ENCODE measurements around the gene CACNA2D1.
"Not testable (repeated sequence)": the region's sequence is repeated elsewhere in the genome, so short reads cannot be mapped to it uniquely, and the experiment has no call there.

The CACNA2D1 gene

GRCh38 chr7:82158327-82158726 is 285.2 kb downstream of the CACNA2D1 start:
- no peak for DNase-seq

- no peak for DNase-seq
Measured at GRCh38 chr7:82156893-82157292, 286.7 kb downstream of the CACNA2D1 start.

- no peak for DNase-seq
Measured at GRCh38 chr7:82156168-82156567, 287.4 kb downstream of the CACNA2D1 start.

GRCh38 chr7:82154728-82155127 is 288.8 kb downstream of the CACNA2D1 start:
- no peak for DNase-seq

GRCh38 chr7:82153776-82154175 is 289.8 kb downstream of the CACNA2D1 start:
- DNase-seq, result no peak

- no peak for DNase-seq
Measured at GRCh38 chr7:82152858-82153257, 290.7 kb downstream of the CACNA2D1 start.

DNA sequence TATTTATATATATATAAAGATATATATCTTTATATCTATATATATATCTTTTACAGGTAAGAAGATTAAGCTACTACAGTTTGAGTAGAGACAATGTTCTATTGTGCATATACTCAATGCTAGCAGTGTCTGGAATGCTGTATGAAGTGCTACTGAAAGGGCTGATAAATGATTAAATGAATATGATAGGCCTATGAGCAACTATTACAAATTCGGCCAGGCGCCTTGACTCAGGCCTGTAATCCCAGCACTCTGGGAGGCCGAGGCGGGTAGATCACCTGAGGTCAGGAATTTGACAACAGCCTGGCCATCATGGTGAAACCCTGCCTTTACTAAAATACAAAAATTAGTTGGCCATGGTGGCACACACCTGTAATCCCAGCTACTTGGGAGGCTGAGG is 297.1 kb downstream of the CACNA2D1 start:
- DNase-seq, result no peak

GRCh38 chr7:82142263-82142864 is 301.2 kb downstream of the CACNA2D1 start:
- DNase-seq, result no peak

DNA sequence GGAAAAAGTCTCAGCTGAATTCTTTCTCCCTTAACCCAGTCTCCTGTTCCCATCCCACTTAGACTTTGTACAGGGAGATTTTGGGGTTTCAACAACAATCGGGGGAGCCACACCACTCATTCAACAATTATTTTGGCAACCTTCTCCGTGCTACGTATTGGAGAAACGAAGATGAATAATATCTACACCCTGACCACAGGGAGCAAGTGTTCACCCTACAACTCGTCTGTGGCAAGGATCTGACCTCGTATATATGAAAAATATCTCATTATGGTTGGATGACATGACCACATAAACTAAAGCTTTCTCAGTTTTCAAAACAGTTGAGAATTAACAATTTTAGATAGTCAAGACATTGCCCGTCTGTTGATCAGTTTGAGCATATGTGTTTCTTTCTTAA is 302.1 kb downstream of the CACNA2D1 start:
- no peak for DNase-seq

- not testable (repeated sequence) for DNase-seq
Measured at GRCh38 chr7:82140608-82141007, 303.0 kb downstream of the CACNA2D1 start.

GRCh38 chr7:82131215-82131614 is 312.4 kb downstream of the CACNA2D1 start:
- no peak for DNase-seq

- no peak for DNase-seq
Measured at GRCh38 chr7:82129091-82129490, 314.5 kb downstream of the CACNA2D1 start.

DNA sequence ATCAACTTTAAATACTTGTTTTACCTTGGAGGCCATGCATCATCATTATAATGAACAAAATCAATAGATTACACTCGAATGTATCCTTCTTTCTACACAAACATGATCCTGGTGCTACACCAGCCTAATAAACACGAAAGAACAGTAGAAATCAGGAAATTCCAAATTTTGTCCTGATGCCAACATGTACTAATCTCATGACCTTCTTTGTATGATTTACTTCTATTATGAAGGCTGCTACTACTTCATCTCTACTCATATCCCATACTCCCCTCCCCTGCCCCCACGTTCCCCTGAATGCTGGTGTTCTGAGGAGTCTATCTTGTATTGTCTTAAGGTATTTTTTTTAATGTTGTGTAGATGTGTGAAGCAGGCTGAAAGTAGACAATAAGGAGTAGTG is 315.0 kb downstream of the CACNA2D1 start:
- DNase-seq, result no peak

GRCh38 chr7:82126576-82126975 is 317.0 kb downstream of the CACNA2D1 start:
- no peak for DNase-seq

DNA sequence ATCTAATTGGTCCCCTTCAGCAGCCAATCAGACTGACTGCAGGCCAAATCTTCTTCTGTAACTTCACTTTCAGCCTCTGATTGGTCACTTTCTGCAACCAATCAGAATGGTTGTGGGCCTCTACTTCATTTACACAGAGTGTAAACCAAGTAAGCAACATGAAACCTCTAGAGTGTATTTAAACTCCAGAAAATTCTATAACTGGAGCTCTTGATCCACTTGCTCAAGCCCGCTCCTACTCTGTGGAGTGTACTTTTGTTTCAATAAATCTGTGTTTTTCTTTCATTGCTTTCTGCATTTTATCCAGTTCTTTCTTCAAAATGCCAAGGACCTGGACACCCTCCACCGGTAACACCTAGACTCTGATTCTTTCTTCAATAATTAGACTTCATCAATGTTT is 319.1 kb downstream of the CACNA2D1 start:
- no peak for DNase-seq

DNA sequence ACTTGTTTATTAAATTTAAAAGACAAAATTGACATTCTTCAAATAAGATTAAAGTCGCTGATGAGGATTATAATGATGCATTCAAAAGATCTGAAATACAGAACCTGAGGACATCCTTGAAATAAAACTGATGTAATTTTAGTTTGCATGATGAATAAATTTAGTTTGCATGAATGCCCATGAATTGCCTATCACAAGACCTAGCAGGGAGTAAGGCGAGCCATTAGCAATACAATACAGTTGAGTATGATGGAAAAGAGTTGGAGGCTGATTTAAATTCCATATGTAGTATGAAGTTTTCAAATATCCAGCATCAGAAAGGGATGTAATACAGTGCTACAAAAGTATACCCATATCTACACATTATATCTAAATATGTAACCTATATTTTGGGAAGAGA is 321.3 kb downstream of the CACNA2D1 start:
- DNase-seq, result no peak

DNA sequence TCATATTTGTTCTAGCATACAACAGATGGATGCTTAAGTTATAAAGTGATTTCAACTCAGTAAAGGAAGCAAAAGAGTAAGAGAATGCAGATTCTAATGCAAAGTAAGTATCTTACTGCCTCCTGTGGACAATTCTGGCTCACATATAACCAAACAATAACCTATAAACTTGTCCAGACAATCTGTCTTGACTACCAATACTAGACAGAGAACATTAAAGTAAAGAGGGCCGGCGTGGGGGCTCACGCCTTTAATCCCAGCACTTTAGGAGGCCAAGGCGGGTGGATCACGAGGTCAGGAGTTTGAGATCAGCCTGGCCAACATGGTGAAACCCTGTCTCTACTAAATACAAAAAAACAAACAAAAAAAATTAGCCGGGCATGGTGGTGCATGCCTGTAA is 329.3 kb downstream of the CACNA2D1 start:
- no peak for DNase-seq

DNA sequence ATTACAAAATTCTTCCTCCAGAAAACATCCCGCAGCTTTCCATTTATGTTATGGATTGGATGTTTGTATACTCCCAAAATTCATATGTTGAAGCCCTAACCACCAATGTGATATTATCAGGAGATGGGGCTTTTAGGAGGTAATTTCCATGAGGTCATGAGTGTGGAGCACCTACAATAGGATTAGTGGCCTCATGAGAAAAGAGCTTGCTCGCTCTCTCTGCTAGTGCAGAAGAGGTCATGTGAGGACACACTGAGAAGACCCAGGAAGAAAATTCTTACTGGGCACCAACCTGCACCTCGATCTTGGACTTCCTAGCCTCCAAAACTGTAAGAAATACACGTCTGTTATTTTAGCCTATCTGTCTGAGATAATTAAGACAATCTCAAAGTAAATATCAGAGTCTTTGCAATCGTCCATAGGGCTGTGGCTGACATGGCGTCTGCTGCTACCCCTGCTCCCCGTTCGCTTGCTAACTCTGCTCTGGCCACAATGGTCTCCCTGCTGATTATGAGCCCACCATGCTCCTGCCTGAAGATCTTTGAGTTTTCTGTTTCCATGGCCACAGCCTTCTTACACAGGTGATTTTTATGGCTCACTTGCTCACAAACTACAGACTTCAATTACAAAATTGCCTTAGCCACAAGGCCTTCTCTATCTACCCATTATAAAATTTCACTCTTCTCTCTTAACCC is 333.3 kb downstream of the CACNA2D1 start:
- DNase-seq, result no peak

GRCh38 chr7:82109288-82109687 is 334.3 kb downstream of the CACNA2D1 start:
- no peak for DNase-seq

GRCh38 chr7:82106201-82106600 is 337.4 kb downstream of the CACNA2D1 start:
- no peak for DNase-seq

DNA sequence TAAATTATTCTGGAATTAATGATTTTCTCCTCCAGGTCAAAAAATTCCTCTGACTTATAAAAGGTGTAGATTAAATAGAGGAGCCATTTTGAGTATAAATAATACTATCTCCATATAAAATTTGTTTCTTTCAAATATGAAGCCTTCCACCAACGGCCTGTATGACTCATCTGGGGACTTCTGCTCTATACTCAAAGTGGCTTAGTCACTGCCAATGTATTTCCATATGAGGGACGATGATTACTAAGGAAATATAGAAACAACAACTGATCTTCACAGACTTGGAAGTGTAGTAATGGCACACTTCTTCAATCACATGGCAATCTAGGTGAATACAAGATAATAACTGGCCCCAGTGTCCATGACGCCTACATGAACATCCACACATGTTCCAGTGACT is 338.1 kb downstream of the CACNA2D1 start:
- DNase-seq, result no peak

DNA sequence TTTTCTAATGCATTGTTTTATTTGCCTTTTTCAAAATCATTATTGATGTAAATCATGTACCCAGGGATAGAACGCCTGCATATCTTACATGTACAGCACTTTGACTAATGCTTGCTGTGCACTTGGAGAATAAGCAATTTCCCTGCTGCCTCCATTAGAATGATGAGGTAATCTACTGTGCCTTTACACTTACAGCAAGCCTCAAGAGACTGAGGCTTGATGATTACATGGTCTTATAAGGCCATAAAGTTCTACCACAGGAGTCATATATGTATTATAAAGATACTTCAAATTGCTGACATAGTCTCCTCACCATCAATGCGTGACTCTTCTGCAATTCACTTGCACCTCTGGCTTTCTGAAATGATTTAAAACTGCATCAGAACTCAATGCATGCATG is 345.2 kb downstream of the CACNA2D1 start:
- no peak for DNase-seq

GRCh38 chr7:82091126-82091684 is 352.4 kb downstream of the CACNA2D1 start:
- no peak for DNase-seq

- DNase-seq, result no peak
Measured at GRCh38 chr7:82087099-82087498, 356.5 kb downstream of the CACNA2D1 start.

- no peak for DNase-seq
Measured at GRCh38 chr7:82085116-82085515, 358.5 kb downstream of the CACNA2D1 start.
